ENCODE measurements around the gene TRIM10.

The TRIM10 gene

GRCh38 chr6:30160785-30161531, at the start of gene TRIM10:
Gene TRIM10 (minus strand): TSS chr6:30161211. CDS start chr6:30160858, 353 bp downstream.
- DNase-seq, result no peak

- no peak for DNase-seq
Measured at GRCh38 chr6:30207619-30208295, 46.7 kb upstream of the TRIM10 start.

GRCh38 chr6:30206799-30207618, 46.0 kb upstream of the TRIM10 start:
- DNase-seq, result no peak

GRCh38 chr6:30206152-30206551, 45.1 kb upstream of the TRIM10 start:
- DNase-seq, result no peak

- no peak for DNase-seq
Measured at GRCh38 chr6:30204116-30204515, 43.1 kb upstream of the TRIM10 start.

GRCh38 chr6:30202366-30202765, 41.4 kb upstream of the TRIM10 start:
- no peak for DNase-seq

- no peak for DNase-seq
Measured at GRCh38 chr6:30200551-30201281, 39.7 kb upstream of the TRIM10 start.

GRCh38 chr6:30198166-30199084, 37.4 kb upstream of the TRIM10 start:
- no peak for DNase-seq

- DNase-seq, result no peak
Measured at GRCh38 chr6:30196376-30196775, 35.4 kb upstream of the TRIM10 start.

- no peak for DNase-seq
Measured at GRCh38 chr6:30195951-30196350, 34.9 kb upstream of the TRIM10 start.

- no peak for DNase-seq
Measured at GRCh38 chr6:30194797-30195690, 34.0 kb upstream of the TRIM10 start.

- no peak for DNase-seq
Measured at GRCh38 chr6:30192076-30192475, 31.1 kb upstream of the TRIM10 start.

- DNase-seq, result no peak
Measured at GRCh38 chr6:30188541-30188940, 27.5 kb upstream of the TRIM10 start.

GRCh38 chr6:30185846-30186484, 25.0 kb upstream of the TRIM10 start:
- DNase-seq, result no peak

GRCh38 chr6:30184417-30185031, 23.5 kb upstream of the TRIM10 start:
- DNase-seq, result no peak

- DNase-seq, result no peak
Measured at GRCh38 chr6:30180145-30180544, 19.1 kb upstream of the TRIM10 start.

- no peak for DNase-seq
Measured at GRCh38 chr6:30178837-30179236, 17.8 kb upstream of the TRIM10 start.

GRCh38 chr6:30175765-30176164, 14.8 kb upstream of the TRIM10 start:
- DNase-seq, result no peak

GRCh38 chr6:30172681-30173080, 11.7 kb upstream of the TRIM10 start:
- DNase-seq, result no peak

All from CD4-positive, alpha-beta T cell treated with Interleukin-10 for 1 hour (primary cell).